Hepatocyte (in vitro differentiated cells): Measurements from ENCODE around the gene FLCN.

Experiments used
- EZH2 ChIP-seq: fragments of 200-600 bp; sonication (generic); IDR thresholded peaks from 2 replicates; pipeline ENCODE4 v1.6.1; 2016; ENCODE audit warnings: antibody characterized with exemption, mild to moderate bottlenecking, borderline replicate concordance
- TF ChIP-seq, protein P1 (sequence below): fragments of 200-600 bp; sonication (generic); IDR thresholded peaks from 2 replicates; pipeline ENCODE4 v1.5.1; 2016; ENCODE audit warnings: antibody characterized with exemption, mild to moderate bottlenecking; ENCODE audit not compliant: poor library complexity

- TF ChIP-seq, protein P1, sequence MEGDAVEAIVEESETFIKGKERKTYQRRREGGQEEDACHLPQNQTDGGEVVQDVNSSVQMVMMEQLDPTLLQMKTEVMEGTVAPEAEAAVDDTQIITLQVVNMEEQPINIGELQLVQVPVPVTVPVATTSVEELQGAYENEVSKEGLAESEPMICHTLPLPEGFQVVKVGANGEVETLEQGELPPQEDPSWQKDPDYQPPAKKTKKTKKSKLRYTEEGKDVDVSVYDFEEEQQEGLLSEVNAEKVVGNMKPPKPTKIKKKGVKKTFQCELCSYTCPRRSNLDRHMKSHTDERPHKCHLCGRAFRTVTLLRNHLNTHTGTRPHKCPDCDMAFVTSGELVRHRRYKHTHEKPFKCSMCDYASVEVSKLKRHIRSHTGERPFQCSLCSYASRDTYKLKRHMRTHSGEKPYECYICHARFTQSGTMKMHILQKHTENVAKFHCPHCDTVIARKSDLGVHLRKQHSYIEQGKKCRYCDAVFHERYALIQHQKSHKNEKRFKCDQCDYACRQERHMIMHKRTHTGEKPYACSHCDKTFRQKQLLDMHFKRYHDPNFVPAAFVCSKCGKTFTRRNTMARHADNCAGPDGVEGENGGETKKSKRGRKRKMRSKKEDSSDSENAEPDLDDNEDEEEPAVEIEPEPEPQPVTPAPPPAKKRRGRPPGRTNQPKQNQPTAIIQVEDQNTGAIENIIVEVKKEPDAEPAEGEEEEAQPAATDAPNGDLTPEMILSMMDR: no peak
- no peak for TF ChIP-seq EZH2
Measured at GRCh38 chr17:17191346-17191792, 45.6 kb downstream of the FLCN start.
